GM23338 (cell line): ENCODE data around the gene ULBP2. TPM values are rescaled to one million over a fixed set of nuclear protein-coding genes. Genes with fewer than 3 reads are reported as not detected.
"Not testable (repeated sequence)": the region's sequence is repeated elsewhere in the genome, so short reads cannot be mapped to it uniquely, and the experiment has no call there.

Experiments used
- ATAC-seq: fragments of 200-7000 bp; cut with Tn5 transposase; 3 replicates; pipeline ENCODE4 v1.9.1; 2020
- DNase-seq: peaks from one replicate; pipeline ENCODE4 v3.0.0-alpha.2; 2015; ENCODE audit warnings: low spot score
- H2AFZ ChIP-seq: fragments of 200-600 bp; sonication (generic); 2 replicates; pipeline ENCODE4 v1.8.0; 2016; ENCODE audit warnings: antibody characterized with exemption, mild to moderate bottlenecking, moderate library complexity
- H3F3A ChIP-seq: fragments of 200-600 bp; sonication (generic); replicated peaks from 2 replicates; pipeline ENCODE4 v1.8.0; 2017; ENCODE audit warnings: antibody characterized with exemption, mixed run types, low read depth
- H3K27ac ChIP-seq: fragments of 200-600 bp; sonication (generic); 2 replicates; pipeline ENCODE4 v1.6.1; 2016; ENCODE audit warnings: low read depth
- H3K27me3 ChIP-seq: fragments of 200-600 bp; sonication (generic); 2 replicates; pipeline ENCODE4 v1.8.0; 2016; ENCODE audit warnings: mild to moderate bottlenecking, mixed run types, moderate library complexity; ENCODE audit not compliant: insufficient read depth
- H3K36me3 ChIP-seq: fragments of 200-600 bp; sonication (generic); 2 replicates; pipeline ENCODE4 v1.8.0; 2016; ENCODE audit warnings: mild to moderate bottlenecking; ENCODE audit not compliant: insufficient read depth
- H3K4me1 ChIP-seq: fragments of 200-600 bp; sonication (generic); 2 replicates; pipeline ENCODE4 v1.8.0; 2016; ENCODE audit warnings: mild to moderate bottlenecking, moderate library complexity; ENCODE audit not compliant: insufficient read depth
- H3K4me2 ChIP-seq: fragments of 200-600 bp; sonication (generic); 2 replicates; pipeline ENCODE4 v1.7.1; 2017; ENCODE audit warnings: mixed run types
- H3K4me3 ChIP-seq: fragments of 200-600 bp; sonication (generic); 2 replicates; pipeline ENCODE4 v1.6.1; 2016; ENCODE audit warnings: mixed run types
- H3K79me2 ChIP-seq: fragments of 200-600 bp; sonication (generic); replicated peaks from 2 replicates; pipeline ENCODE4 v1.8.0; 2017; ENCODE audit warnings: mild to moderate bottlenecking; ENCODE audit not compliant: insufficient read depth
- H3K9me2 ChIP-seq: fragments of 200-600 bp; sonication (generic); 2 replicates; pipeline ENCODE4 v1.8.0; 2017; ENCODE audit not compliant: insufficient read depth
- H4K20me1 ChIP-seq: fragments of 200-600 bp; sonication (generic); replicated peaks from 2 replicates; pipeline ENCODE4 v1.8.0; 2017; ENCODE audit warnings: mild to moderate bottlenecking; ENCODE audit not compliant: insufficient read depth
- H3K27ac Mint-ChIP-seq: 2 replicates; pipeline ENCODE4 v1.8.0; 2020; ENCODE audit warnings: inconsistent platforms, mild to moderate bottlenecking, moderate library complexity, mixed read lengths
- H3K27me3 Mint-ChIP-seq: 3 replicates; pipeline ENCODE4 v1.8.0; 2022; ENCODE audit warnings: low read depth, mild to moderate bottlenecking, moderate library complexity, mixed read lengths, inconsistent platforms; ENCODE audit not compliant: insufficient read depth, poor library complexity
- H3K36me3 Mint-ChIP-seq: 3 replicates; pipeline ENCODE4 v1.8.0; 2021; ENCODE audit warnings: low read depth, mild to moderate bottlenecking, inconsistent platforms, moderate library complexity, mixed read lengths
- H3K4me1 Mint-ChIP-seq: 3 replicates; pipeline ENCODE4 v1.8.0; 2020; ENCODE audit warnings: mild to moderate bottlenecking, inconsistent platforms, mixed read lengths
- H3K4me3 Mint-ChIP-seq: 3 replicates; pipeline ENCODE4 v1.8.0; 2021; ENCODE audit warnings: moderate library complexity, mild to moderate bottlenecking, inconsistent platforms, mixed read lengths
- H3K9me3 Mint-ChIP-seq: 3 replicates; pipeline ENCODE4 v1.8.0; 2020; ENCODE audit warnings: moderate library complexity, mild to moderate bottlenecking, inconsistent platforms, mixed read lengths
- CREB1 ChIP-seq: fragments of 250-450 bp; sonication (Bioruptor Pico); IDR thresholded peaks from 2 replicates; pipeline ENCODE4 v1.5.0; 2020; ENCODE audit warnings: low read depth, mild to moderate bottlenecking, moderate library complexity
- EZH2 ChIP-seq: fragments of 200-600 bp; sonication (generic); IDR thresholded peaks from one replicate; pipeline ENCODE4 v1.8.0; 2017; ENCODE audit warnings: antibody characterized with exemption, mild to moderate bottlenecking, low read depth; ENCODE audit not compliant: unreplicated experiment
- EZH2phosphoT487 ChIP-seq: fragments of 200-600 bp; sonication (generic); IDR thresholded peaks from one replicate; pipeline ENCODE4 v1.8.1; 2018; ENCODE audit warnings: antibody characterized with exemption; ENCODE audit not compliant: unreplicated experiment
- POLR2AphosphoS5 ChIP-seq: IDR thresholded peaks from 2 replicates; pipeline ENCODE4 v1.6.1; 2016; ENCODE audit warnings: antibody characterized with exemption, low read depth
- ZNF331 ChIP-seq: fragments of 250-450 bp; sonication (Bioruptor Pico); IDR thresholded peaks from 2 replicates; pipeline ENCODE4 v1.5.0; 2020; ENCODE audit warnings: low read depth, mild to moderate bottlenecking, moderate library complexity
- polyA plus RNA-seq: library from polyadenylated mRNA; unstranded; fragments of >200 nt; fragmentation: Nextera tagmentation; extraction: Ambion mirVana; gene quantifications from 2 replicates; pipeline ENCODE4 v1.2.1, GENCODE V29; 2016
- total RNA-seq: library from RNA; depleted of rRNA; stranded (reverse); fragments of >200 nt; shearing (Covaris generic); gene quantifications from 2 replicates; pipeline ENCODE4 v1.2.3, GENCODE V29; 2014
- TF ChIP-seq, protein P1 (sequence below), 2 experiments: fragments of 200-600 bp in 1 of 2; sonication (generic) in 1 of 2; conservative IDR thresholded peaks; 2 replicates each; pipeline versions ENCODE4 v1.5.1 to v1.6.1; 2016 to 2017; ENCODE audit warnings: antibody characterized with exemption in 2 of 2, low read depth in 2 of 2, mild to moderate bottlenecking in 2 of 2, moderate library complexity in 1 of 2
- TF ChIP-seq, protein P2 (sequence below): IDR thresholded peaks from 2 replicates; pipeline ENCODE4 v1.6.1; 2016; ENCODE audit warnings: antibody characterized with exemption

ULBP2 gene
- total and polyA plus RNA-seq, 2 experiments from 2014 or later: not detected

DNA sequence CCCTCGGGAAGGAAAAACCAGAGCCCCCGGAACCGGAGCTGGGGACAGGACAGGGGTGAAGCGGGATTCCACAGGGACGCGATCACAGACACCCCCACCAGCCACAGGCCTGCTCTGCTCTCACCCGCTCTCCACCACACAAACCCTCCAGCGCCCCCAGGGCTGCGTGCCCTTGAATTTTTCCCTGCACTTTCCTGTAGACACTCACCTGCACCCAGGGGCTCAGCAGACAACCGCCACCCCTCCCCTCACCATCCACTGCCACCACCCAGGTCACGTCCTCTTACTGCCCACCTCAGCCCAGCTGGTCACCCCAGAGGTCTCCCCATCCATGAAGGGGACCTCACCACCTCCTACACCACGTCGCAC lies 631 bp downstream of the ULBP2 start:
- Histone ChIP-seq H3K4me3 (peak overlapping the region; percentile 70), H3K36me3 (no peaks in the 10 kb centered on the region), H3K9me2 (no peaks in the 10 kb centered on the region), H4K20me1 (no peaks in the 10 kb centered on the region; the same call in 1 of the 2 replicates), H2AFZ (peak overlapping the region; percentile 85), H3K79me2 (no peaks in the 10 kb centered on the region), H3F3A (no peaks in the 10 kb centered on the region), H3K4me2 (peak overlapping the region; percentile 91), H3K4me1 (peaks cover 8% of the 10 kb centered on the region; the same call in 1 of the 2 replicates), H3K27ac (no peak overlapping the region), H3K27me3 (peaks cover 84% of the 10 kb centered on the region)
- Mint-ChIP-seq H3K9me3 (peaks cover 2% of the 10 kb centered on the region), H3K36me3 (no peaks in the 10 kb centered on the region; the same call in 2 of the 3 replicates), H3K27me3 (peaks cover 83% of the 10 kb centered on the region), H3K27ac (no peak overlapping the region), H3K4me3 (peak overlapping the region; percentile 84), H3K4me1 (peaks cover 11% of the 10 kb centered on the region)
- DNase-seq (no peak), ATAC-seq (peak; percentile 7)
- TF ChIP-seq EZH2 (no peak), EZH2phosphoT487 (no peak), POLR2AphosphoS5 (no peak), ZNF331 (CRISPR knock-in tag) (no peak), CREB1 (CRISPR knock-in tag) (no peak)
- TF ChIP-seq, protein P1, sequence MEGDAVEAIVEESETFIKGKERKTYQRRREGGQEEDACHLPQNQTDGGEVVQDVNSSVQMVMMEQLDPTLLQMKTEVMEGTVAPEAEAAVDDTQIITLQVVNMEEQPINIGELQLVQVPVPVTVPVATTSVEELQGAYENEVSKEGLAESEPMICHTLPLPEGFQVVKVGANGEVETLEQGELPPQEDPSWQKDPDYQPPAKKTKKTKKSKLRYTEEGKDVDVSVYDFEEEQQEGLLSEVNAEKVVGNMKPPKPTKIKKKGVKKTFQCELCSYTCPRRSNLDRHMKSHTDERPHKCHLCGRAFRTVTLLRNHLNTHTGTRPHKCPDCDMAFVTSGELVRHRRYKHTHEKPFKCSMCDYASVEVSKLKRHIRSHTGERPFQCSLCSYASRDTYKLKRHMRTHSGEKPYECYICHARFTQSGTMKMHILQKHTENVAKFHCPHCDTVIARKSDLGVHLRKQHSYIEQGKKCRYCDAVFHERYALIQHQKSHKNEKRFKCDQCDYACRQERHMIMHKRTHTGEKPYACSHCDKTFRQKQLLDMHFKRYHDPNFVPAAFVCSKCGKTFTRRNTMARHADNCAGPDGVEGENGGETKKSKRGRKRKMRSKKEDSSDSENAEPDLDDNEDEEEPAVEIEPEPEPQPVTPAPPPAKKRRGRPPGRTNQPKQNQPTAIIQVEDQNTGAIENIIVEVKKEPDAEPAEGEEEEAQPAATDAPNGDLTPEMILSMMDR (conservative IDR thresholded peaks at IDR 0.05; ENCODE audit: low read depth in 2 of 2): no peak
- TF ChIP-seq, protein P2, sequence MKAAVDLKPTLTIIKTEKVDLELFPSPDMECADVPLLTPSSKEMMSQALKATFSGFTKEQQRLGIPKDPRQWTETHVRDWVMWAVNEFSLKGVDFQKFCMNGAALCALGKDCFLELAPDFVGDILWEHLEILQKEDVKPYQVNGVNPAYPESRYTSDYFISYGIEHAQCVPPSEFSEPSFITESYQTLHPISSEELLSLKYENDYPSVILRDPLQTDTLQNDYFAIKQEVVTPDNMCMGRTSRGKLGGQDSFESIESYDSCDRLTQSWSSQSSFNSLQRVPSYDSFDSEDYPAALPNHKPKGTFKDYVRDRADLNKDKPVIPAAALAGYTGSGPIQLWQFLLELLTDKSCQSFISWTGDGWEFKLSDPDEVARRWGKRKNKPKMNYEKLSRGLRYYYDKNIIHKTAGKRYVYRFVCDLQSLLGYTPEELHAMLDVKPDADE: no peak

DNA sequence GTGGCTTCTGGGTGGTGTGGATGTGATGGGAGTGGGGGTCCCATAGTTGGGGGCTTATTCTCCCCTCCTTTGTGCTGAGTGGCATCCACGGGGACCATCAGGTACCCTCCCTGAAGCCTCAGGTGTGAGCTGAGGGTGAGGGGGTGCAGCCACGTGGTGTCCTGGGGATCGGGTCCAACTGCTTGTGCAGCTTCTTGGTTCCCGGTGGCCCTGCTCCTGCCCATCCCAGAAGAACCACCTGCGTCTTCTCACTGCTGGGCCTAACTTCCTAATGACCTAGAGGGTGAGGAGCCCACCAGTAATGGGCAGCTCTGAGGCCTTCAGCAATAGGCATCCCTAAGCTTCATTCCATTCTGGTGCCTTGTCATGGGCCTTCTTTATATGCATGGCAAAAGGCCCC lies 1.5 kb downstream of the ULBP2 start:
- not testable (repeated sequence) for H3F3A ChIP-seq, H3K36me3 ChIP-seq, DNase-seq, H3K4me3 Mint-ChIP-seq, H3K79me2 ChIP-seq, H3K27ac ChIP-seq, H2AFZ ChIP-seq, H3K4me1 ChIP-seq, H3K27ac Mint-ChIP-seq, H3K36me3 Mint-ChIP-seq, H3K4me3 ChIP-seq, H4K20me1 ChIP-seq, H3K4me2 ChIP-seq, H3K9me3 Mint-ChIP-seq, H3K9me2 ChIP-seq, ATAC-seq
- H3K27me3 ChIP-seq: peaks cover 81% of the 10 kb centered on the region
- Mint-ChIP-seq H3K4me1 (peaks cover 11% of the 10 kb centered on the region), H3K27me3 (peaks cover 79% of the 10 kb centered on the region)

DNA sequence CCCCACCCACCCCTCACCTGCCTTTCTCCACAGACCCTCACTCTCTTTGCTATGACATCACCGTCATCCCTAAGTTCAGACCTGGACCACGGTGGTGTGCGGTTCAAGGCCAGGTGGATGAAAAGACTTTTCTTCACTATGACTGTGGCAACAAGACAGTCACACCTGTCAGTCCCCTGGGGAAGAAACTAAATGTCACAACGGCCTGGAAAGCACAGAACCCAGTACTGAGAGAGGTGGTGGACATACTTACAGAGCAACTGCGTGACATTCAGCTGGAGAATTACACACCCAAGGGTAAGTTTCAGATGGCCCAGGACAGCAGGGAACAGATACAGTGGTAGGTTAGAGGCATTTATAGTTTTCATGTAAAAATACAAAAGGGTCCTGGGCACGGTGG lies 3.5 kb downstream of the ULBP2 start:
- H3K4me1 Mint-ChIP-seq, H3K9me2 ChIP-seq, DNase-seq, H3K4me3 ChIP-seq, H3K27ac ChIP-seq, H3K36me3 ChIP-seq, H3K4me3 Mint-ChIP-seq, H3F3A ChIP-seq, H2AFZ ChIP-seq, H3K4me2 ChIP-seq, H3K79me2 ChIP-seq, H3K27ac Mint-ChIP-seq, H3K9me3 Mint-ChIP-seq, H3K4me1 ChIP-seq, H3K36me3 Mint-ChIP-seq, H4K20me1 ChIP-seq, ATAC-seq: not testable (repeated sequence)
- peaks cover 67% of the 10 kb centered on the region for H3K27me3 Mint-ChIP-seq
- H3K27me3 ChIP-seq: peaks cover 80% of the 10 kb centered on the region

DNA sequence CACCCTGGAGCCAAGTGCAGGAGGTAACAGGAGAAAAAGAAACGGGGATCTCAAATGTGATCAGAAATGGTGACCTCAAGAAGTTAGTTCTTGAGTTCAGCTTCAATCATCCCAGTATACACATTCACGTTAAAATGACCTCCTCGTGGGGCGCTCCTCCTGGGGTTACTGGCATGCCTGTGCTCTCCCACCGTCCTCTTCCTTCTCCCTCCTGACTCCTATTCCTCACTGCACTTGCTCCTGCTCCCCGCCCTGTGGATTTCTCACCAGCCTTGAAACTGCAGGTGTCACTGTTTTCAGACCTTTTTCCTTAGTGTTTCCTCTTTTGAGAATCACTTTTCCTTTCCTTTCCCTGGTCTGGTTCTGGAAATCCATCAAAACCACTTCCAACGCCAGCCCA lies 4.8 kb downstream of the ULBP2 start:
- H3K9me3 Mint-ChIP-seq, H3K9me2 ChIP-seq, H3K4me1 ChIP-seq, H4K20me1 ChIP-seq, DNase-seq, H3K27ac ChIP-seq, ATAC-seq, H3K4me2 ChIP-seq, H3F3A ChIP-seq, H3K27ac Mint-ChIP-seq, H3K79me2 ChIP-seq, H2AFZ ChIP-seq, H3K36me3 Mint-ChIP-seq, H3K36me3 ChIP-seq, H3K4me3 ChIP-seq, H3K4me3 Mint-ChIP-seq, H3K4me1 Mint-ChIP-seq: not testable (repeated sequence)
- peaks cover 80% of the 10 kb centered on the region for H3K27me3 ChIP-seq
- H3K27me3 Mint-ChIP-seq: peaks cover 65% of the 10 kb centered on the region

DNA sequence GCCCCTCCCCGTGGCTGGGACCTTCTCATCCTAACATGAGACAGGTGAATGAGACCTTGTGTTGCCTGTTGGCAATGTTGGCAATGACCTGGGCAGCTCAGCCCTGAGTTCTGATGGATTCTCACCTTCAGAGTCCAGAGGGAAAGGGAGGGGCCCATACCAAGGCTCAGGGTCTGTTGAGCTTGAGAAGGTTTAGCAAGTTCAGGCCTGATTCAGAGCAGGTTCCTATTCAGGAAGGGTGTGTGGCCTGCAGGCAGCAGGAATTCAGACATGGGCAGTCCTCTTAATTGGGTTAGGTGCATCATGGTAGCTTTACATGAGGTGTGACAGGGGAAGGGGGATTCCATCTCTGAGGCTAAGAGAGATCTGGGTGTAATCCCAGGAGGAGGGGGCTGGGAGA lies 5.7 kb downstream of the ULBP2 start:
- H3K9me3 Mint-ChIP-seq, H3F3A ChIP-seq, ATAC-seq, H3K4me2 ChIP-seq, H3K27ac Mint-ChIP-seq, DNase-seq, H4K20me1 ChIP-seq, H3K4me3 ChIP-seq, H3K4me3 Mint-ChIP-seq, H3K9me2 ChIP-seq, H3K4me1 Mint-ChIP-seq, H3K36me3 Mint-ChIP-seq, H3K36me3 ChIP-seq, H3K4me1 ChIP-seq, H2AFZ ChIP-seq, H3K27ac ChIP-seq, H3K79me2 ChIP-seq: not testable (repeated sequence)
- H3K27me3 ChIP-seq: peaks cover 80% of the 10 kb centered on the region
- H3K27me3 Mint-ChIP-seq: peaks cover 64% of the 10 kb centered on the region
